Type B pancreatic cell (in vitro differentiated cells): ENCODE measurements around the gene NUBPL. TPM values are rescaled to one million over a fixed set of nuclear protein-coding genes. Genes with fewer than 3 reads are reported as not detected.
"Not testable (repeated sequence)": the region's sequence is repeated elsewhere in the genome, so short reads cannot be mapped to it uniquely, and the experiment has no call there.

Source experiments
- DNase-seq: peaks from one replicate; pipeline ENCODE4 v3.0.0; 2021; ENCODE audit warnings: mixed read lengths; ENCODE audit not compliant: unreplicated experiment; ENCODE audit errors: extremely low spot score
- H3K27ac Mint-ChIP-seq: 2 replicates; pipeline ENCODE4 v1.8.0; 2021; ENCODE audit warnings: mild to moderate bottlenecking, mixed read lengths
- H3K27me3 Mint-ChIP-seq: 2 replicates; pipeline ENCODE4 v1.8.0; 2021; ENCODE audit warnings: mixed read lengths
- H3K36me3 Mint-ChIP-seq: 2 replicates; pipeline ENCODE4 v1.8.0; 2021; ENCODE audit warnings: mixed read lengths
- H3K4me1 Mint-ChIP-seq: one replicate; pipeline ENCODE4 v1.8.0; 2021; ENCODE audit warnings: mixed read lengths; ENCODE audit not compliant: unreplicated experiment
- H3K4me3 Mint-ChIP-seq: 2 replicates; pipeline ENCODE4 v1.8.0; 2021; ENCODE audit warnings: mild to moderate bottlenecking, mixed read lengths
- H3K9me3 Mint-ChIP-seq: 2 replicates; pipeline ENCODE4 v1.8.0; 2021; ENCODE audit warnings: mixed read lengths
- CTCF ChIP-seq: fragments of 200-600 bp; sonication (generic); conservative IDR thresholded peaks from 2 replicates; pipeline ENCODE4 v1.5.0; 2021; ENCODE audit warnings: antibody characterized with exemption, mild to moderate bottlenecking
- total RNA-seq: library from RNA; stranded (reverse); gene quantifications from 2 replicates; pipeline ENCODE4 v1.2.1, GENCODE V29; 2021; ENCODE audit warnings: low replicate concordance

Gene NUBPL
- total RNA-seq, 1 donor from 2014 or later, result 16.5 TPM

DNA sequence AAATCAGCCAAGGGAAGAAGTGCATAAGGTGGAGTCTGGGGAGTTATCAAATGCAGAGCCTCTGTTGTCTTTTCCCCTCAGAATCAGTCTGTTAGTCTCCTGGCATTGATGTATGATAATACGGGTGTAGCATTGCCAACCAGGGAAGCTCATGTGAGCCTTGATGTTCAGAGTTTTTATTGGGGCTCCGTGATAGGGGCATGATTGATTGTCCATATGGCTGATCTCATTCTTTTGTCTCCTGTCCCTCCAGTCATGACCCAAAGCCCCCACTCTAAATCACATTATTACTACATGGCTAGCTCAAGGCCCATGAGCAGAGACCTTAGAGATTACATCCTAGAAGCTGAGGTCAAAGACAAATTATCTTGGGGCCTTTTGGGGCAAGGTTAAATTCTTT lies 140.9 kb downstream of the NUBPL start:
- Mint-ChIP-seq H3K27me3 (no peaks in the 10 kb centered on the region), H3K4me1 (peaks cover under 1% of the 10 kb centered on the region), H3K9me3 (peaks cover 14% of the 10 kb centered on the region), H3K27ac (no peak overlapping the region), H3K36me3 (peaks cover 25% of the 10 kb centered on the region), H3K4me3 (no peak overlapping the region)
- TF ChIP-seq CTCF, result no peak
- no peak for DNase-seq

DNA sequence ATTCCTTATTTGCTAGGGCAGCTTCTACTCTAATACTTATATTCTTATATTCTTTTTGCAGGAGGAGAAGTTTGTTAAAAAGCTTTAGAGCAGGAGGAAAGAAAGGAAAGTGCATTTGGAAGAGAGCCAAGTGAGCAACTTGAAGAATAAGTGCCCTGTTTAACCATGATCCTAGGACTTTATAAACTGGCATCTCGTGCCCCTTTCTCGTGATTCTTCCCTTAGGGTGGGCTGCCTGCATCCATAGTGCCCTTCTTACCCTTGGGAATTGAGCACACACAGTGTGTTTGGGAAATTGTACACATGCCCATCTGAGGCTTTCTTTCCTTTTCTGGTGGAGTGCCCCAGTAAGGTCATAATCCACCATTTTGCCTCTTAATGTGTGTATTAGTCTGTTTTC lies 141.9 kb downstream of the NUBPL start:
- H3K4me1 Mint-ChIP-seq, result no peaks in the 10 kb centered on the region
- peaks cover 30% of the 10 kb centered on the region for H3K36me3 Mint-ChIP-seq
- no peaks in the 10 kb centered on the region for H3K27me3 Mint-ChIP-seq
- no peak overlapping the region for H3K4me3 Mint-ChIP-seq
- no peak for TF ChIP-seq CTCF
- peaks cover 21% of the 10 kb centered on the region for H3K9me3 Mint-ChIP-seq
- no peak for DNase-seq
- H3K27ac Mint-ChIP-seq, result no peak overlapping the region

DNA sequence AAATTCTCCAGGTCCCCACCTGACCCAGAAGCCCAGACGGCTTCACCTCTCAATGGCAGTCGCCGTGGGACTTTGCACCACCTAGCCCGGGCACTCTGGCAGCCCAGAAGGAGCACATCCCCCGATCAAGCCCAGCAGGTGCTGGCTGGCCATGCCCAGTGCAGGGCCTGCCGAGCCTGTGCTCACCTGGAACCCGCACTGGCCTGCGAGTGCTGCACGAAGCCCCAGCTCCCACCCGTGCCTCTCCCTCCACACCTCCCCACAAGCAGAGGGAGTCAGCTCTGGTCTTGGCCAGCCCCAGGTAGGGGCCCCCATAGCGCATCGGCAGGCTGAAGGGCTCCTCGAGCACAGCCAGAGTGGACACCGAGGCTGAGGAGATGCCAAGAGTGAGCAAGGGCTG lies 144.5 kb downstream of the NUBPL start:
- Mint-ChIP-seq H3K4me3 (no peak overlapping the region), H3K27ac (no peak overlapping the region), H3K27me3 (no peaks in the 10 kb centered on the region), H3K9me3 (peaks cover 21% of the 10 kb centered on the region), H3K4me1 (no peaks in the 10 kb centered on the region), H3K36me3 (peaks cover 41% of the 10 kb centered on the region)
- DNase-seq, result no peak
- TF ChIP-seq CTCF, result no peak

DNA sequence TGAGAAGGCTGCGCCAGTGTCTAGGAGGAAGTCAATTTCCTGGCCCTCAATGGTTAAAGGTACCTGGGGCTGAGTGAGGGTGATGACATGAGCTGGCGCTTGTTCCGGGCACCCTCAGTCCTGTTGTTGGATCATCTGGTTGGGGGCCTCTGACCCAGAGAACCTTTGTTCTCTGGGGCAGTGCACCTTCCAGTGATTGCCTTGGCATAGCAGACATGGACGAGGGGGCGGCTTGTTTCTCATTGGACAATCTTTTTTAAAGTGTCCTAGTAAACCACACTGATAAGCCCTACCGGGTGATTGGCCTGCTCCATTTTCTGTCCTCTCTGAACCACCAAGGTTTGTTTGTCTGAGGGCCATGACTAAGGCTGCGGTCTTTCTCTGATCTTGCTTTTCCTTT lies 147.5 kb downstream of the NUBPL start:
- H3K27me3 Mint-ChIP-seq, H3K4me3 Mint-ChIP-seq, DNase-seq, H3K4me1 Mint-ChIP-seq, H3K27ac Mint-ChIP-seq: not testable (repeated sequence)
- Mint-ChIP-seq H3K36me3 (peaks cover 39% of the 10 kb centered on the region), H3K9me3 (peaks cover 11% of the 10 kb centered on the region)

GRCh38 chr14:31712244-31713127 lies 151.3 kb downstream of the NUBPL start:
- Mint-ChIP-seq H3K4me3 (no peak overlapping the region), H3K9me3 (peaks cover 4% of the 10 kb centered on the region), H3K27me3 (no peaks in the 10 kb centered on the region), H3K27ac (no peak overlapping the region), H3K36me3 (peaks cover 18% of the 10 kb centered on the region), H3K4me1 (no peaks in the 10 kb centered on the region)
- TF ChIP-seq CTCF, result no peak
- DNase-seq, result no peak

- DNase-seq, result no peak
- TF ChIP-seq CTCF, result no peak
- no peaks in the 10 kb centered on the region for H3K9me3 Mint-ChIP-seq
These were observed 155.0 kb downstream of the NUBPL start for GRCh38 chr14:31716208-31716607.

More at GRCh38 chr14:31716208-31716607, 155.0 kb downstream of the NUBPL start:
- no peak overlapping the region for H3K4me3 Mint-ChIP-seq
- H3K36me3 Mint-ChIP-seq, result peaks cover 6% of the 10 kb centered on the region
- H3K4me1 Mint-ChIP-seq, result no peaks in the 10 kb centered on the region
- H3K27me3 Mint-ChIP-seq, result no peaks in the 10 kb centered on the region
- no peak overlapping the region for H3K27ac Mint-ChIP-seq
